HEK293 (cell line): ENCODE data around the gene UBE2M.

ENCODE experiments used
- CTCF ChIA-PET: fragments of 350-600 bp; formaldehyde crosslinking; extraction: SDS; loops from one replicate; lab custom pipeline; 2021; ENCODE audit warnings: antibody characterized with exemption; lab: Yijun Ruan, JAX
- POLR2A ChIA-PET: fragments of 300-600 bp; formaldehyde crosslinking; extraction: SDS; loops from one replicate; lab custom pipeline; 2020; ENCODE audit warnings: antibody characterized with exemption, inconsistent platforms; lab: Yijun Ruan, JAX
- H3K27ac ChIP-seq: fragments of 200-500 bp; sonication (Bioruptor generic); 2 replicates; pipeline ENCODE4 v1.5.1; 2014; ENCODE audit warnings: low read depth, low read length, control low read depth, inconsistent platforms; ENCODE audit errors: extremely low read depth
- H3K36me3 ChIP-seq, 2 experiments: fragments of 200-500 bp in 1 of 2; sonication (Bioruptor generic) in 1 of 2; 1 replicate in 1 of 2; 2 replicates in 1 of 2; pipeline ENCODE4 v1.5.1; 2014 to 2017; ENCODE audit warnings: inconsistent platforms in 2 of 2, low read length in 2 of 2; ENCODE audit not compliant: control insufficient read depth in 2 of 2, insufficient read depth in 1 of 2
- H3K4me1 ChIP-seq: fragments of 200-500 bp; sonication (Bioruptor generic); 2 replicates; pipeline ENCODE4 v1.5.1; 2014; ENCODE audit warnings: mild to moderate bottlenecking, low read length, inconsistent platforms; ENCODE audit not compliant: control insufficient read depth, insufficient read depth
- H3K4me3 ChIP-seq: 2 replicates; pipeline ENCODE4 v1.5.1; 2011; ENCODE audit warnings: low read depth, mild to moderate bottlenecking, control low read depth, low read length, moderate library complexity
- H3K9me3 ChIP-seq: fragments of 200-500 bp; sonication (Bioruptor generic); 2 replicates; pipeline ENCODE4 v1.5.1; 2014; ENCODE audit warnings: low read depth, low read length, inconsistent platforms; ENCODE audit not compliant: control insufficient read depth, insufficient read depth
- GFI1B ChIP-seq: fragments of 450-650 bp; formaldehyde crosslinking; IDR thresholded peaks from 2 replicates; pipeline ENCODE4 v1.5.1; 2016; ENCODE audit warnings: missing biosample characterization, missing genetic modification characterization
- REST ChIP-seq: fragments of 450-650 bp; formaldehyde crosslinking; IDR thresholded peaks from 2 replicates; pipeline ENCODE4 v1.5.1; 2016; ENCODE audit warnings: missing biosample characterization, missing genetic modification characterization
- SCRT2 ChIP-seq: fragments of 450-650 bp; formaldehyde crosslinking; IDR thresholded peaks from 2 replicates; pipeline ENCODE4 v1.5.1; 2016; ENCODE audit warnings: missing biosample characterization, missing genetic modification characterization
- SETDB1 ChIP-seq: IDR thresholded peaks from one replicate; pipeline ENCODE4 v1.6.1; 2017; ENCODE audit warnings: mild to moderate bottlenecking, low read length, moderate library complexity, mixed read lengths; ENCODE audit not compliant: insufficient read length
- SP3 ChIP-seq: fragments of 450-650 bp; formaldehyde crosslinking; IDR thresholded peaks from 2 replicates; pipeline ENCODE4 v1.5.1; 2016; ENCODE audit warnings: missing biosample characterization, missing genetic modification characterization
- YY1 ChIP-seq: fragments of 450-650 bp; formaldehyde crosslinking; IDR thresholded peaks from 2 replicates; pipeline ENCODE4 v1.5.1; 2018; ENCODE audit warnings: missing biosample characterization, missing genetic modification characterization
- ZBTB11 ChIP-seq: fragments of 450-650 bp; formaldehyde crosslinking; conservative IDR thresholded peaks from 2 replicates; pipeline ENCODE4 v1.5.1; 2016; ENCODE audit warnings: low read depth, missing biosample characterization, missing genetic modification characterization
- ZBTB8A ChIP-seq: fragments of 450-650 bp; formaldehyde crosslinking; IDR thresholded peaks from 2 replicates; pipeline ENCODE4 v1.5.1; 2016; ENCODE audit warnings: missing biosample characterization, missing genetic modification characterization
- ZFP41 ChIP-seq: fragments of 450-650 bp; formaldehyde crosslinking; IDR thresholded peaks from 2 replicates; pipeline ENCODE4 v1.5.1; 2016; ENCODE audit warnings: missing biosample characterization, missing genetic modification characterization, borderline replicate concordance
- ZNF112 ChIP-seq: fragments of 450-650 bp; formaldehyde crosslinking; IDR thresholded peaks from 2 replicates; pipeline ENCODE4 v1.5.0; 2017; ENCODE audit warnings: missing biosample characterization, missing genetic modification characterization
- ZNF138 ChIP-seq: fragments of 450-650 bp; formaldehyde crosslinking; IDR thresholded peaks from 2 replicates; pipeline ENCODE4 v1.5.1; 2016; ENCODE audit warnings: missing biosample characterization, missing genetic modification characterization, borderline replicate concordance
- ZNF146 ChIP-seq: fragments of 450-650 bp; formaldehyde crosslinking; IDR thresholded peaks from 2 replicates; pipeline ENCODE4 v1.5.1; 2016; ENCODE audit warnings: missing biosample characterization, missing genetic modification characterization
- ZNF184 ChIP-seq: fragments of 450-650 bp; IDR thresholded peaks from 2 replicates; pipeline ENCODE4 v1.5.1; 2018; ENCODE audit warnings: missing biosample characterization, mild to moderate bottlenecking, missing genetic modification characterization
- ZNF221 ChIP-seq: fragments of 450-650 bp; formaldehyde crosslinking; IDR thresholded peaks from 2 replicates; pipeline ENCODE4 v1.5.1; 2017; ENCODE audit warnings: missing biosample characterization, missing genetic modification characterization, borderline replicate concordance
- ZNF324 ChIP-seq: fragments of 450-650 bp; formaldehyde crosslinking; IDR thresholded peaks from 2 replicates; pipeline ENCODE4 v1.5.1; 2016; ENCODE audit warnings: missing biosample characterization, missing genetic modification characterization
- ZNF341 ChIP-seq: fragments of 450-650 bp; formaldehyde crosslinking; IDR thresholded peaks from 2 replicates; pipeline ENCODE4; 2016; ENCODE audit warnings: low read depth, missing biosample characterization, missing genetic modification characterization
- ZNF350 ChIP-seq: fragments of 450-650 bp; formaldehyde crosslinking; IDR thresholded peaks from 2 replicates; pipeline ENCODE4 v1.5.0; 2017; ENCODE audit warnings: missing biosample characterization, mild to moderate bottlenecking, missing genetic modification characterization
- ZNF366 ChIP-seq: fragments of 450-650 bp; formaldehyde crosslinking; conservative IDR thresholded peaks from 2 replicates; pipeline ENCODE4 v1.5.1; 2016; ENCODE audit warnings: missing biosample characterization, missing genetic modification characterization
- ZNF426 ChIP-seq: fragments of 450-650 bp; formaldehyde crosslinking; IDR thresholded peaks from 2 replicates; pipeline ENCODE4 v1.5.1; 2017; ENCODE audit warnings: missing biosample characterization, missing genetic modification characterization, mild to moderate bottlenecking, inconsistent platforms, moderate library complexity
- ZNF501 ChIP-seq: fragments of 450-650 bp; formaldehyde crosslinking; IDR thresholded peaks from 2 replicates; pipeline ENCODE4 v1.5.1; 2016; ENCODE audit warnings: missing biosample characterization, missing genetic modification characterization
- ZNF510 ChIP-seq: fragments of 450-650 bp; formaldehyde crosslinking; IDR thresholded peaks from 2 replicates; pipeline ENCODE4 v1.5.1; 2018; ENCODE audit warnings: mild to moderate bottlenecking, missing genetic modification characterization, missing biosample characterization; ENCODE audit not compliant: insufficient replicate concordance
- ZNF544 ChIP-seq: fragments of 450-650 bp; formaldehyde crosslinking; IDR thresholded peaks from 2 replicates; pipeline ENCODE4 v1.5.0; 2017; ENCODE audit warnings: missing biosample characterization, missing genetic modification characterization
- ZNF558 ChIP-seq: fragments of 450-650 bp; formaldehyde crosslinking; IDR thresholded peaks from 2 replicates; pipeline ENCODE4 v1.5.1; 2016; ENCODE audit warnings: missing biosample characterization, missing genetic modification characterization
- ZNF580 ChIP-seq: fragments of 450-650 bp; formaldehyde crosslinking; IDR thresholded peaks from 2 replicates; pipeline ENCODE4 v1.5.1; 2016; ENCODE audit warnings: missing biosample characterization, missing genetic modification characterization
- ZNF585B ChIP-seq: fragments of 450-650 bp; formaldehyde crosslinking; IDR thresholded peaks from 2 replicates; pipeline ENCODE4 v1.5.1; 2016; ENCODE audit warnings: missing biosample characterization, missing genetic modification characterization
- ZNF626 ChIP-seq: fragments of 450-650 bp; sonication (Bioruptor Pico); formaldehyde crosslinking; IDR thresholded peaks from 2 replicates; pipeline ENCODE4 v1.5.1; 2018; ENCODE audit warnings: missing biosample characterization, missing genetic modification characterization, inconsistent platforms
- ZNF785 ChIP-seq: fragments of 450-650 bp; formaldehyde crosslinking; IDR thresholded peaks from 2 replicates; pipeline ENCODE4 v1.5.1; 2016; ENCODE audit warnings: missing biosample characterization, missing genetic modification characterization

UBE2M gene

GRCh38 chr19:58570770-58571574 is 12.6 kb upstream of the UBE2M start:
- ChIA-PET CTCF (interaction anchor here (1.2 kb wide), 1 partner anchor 51 kb away, joined by 5 read pairs; the partner anchor contains the start of gene ZBTB45), POLR2A (interaction anchor here (0.9 to 4.9 kb wide), 6 partner anchors 9 to 51 kb away, joined by 3 to 28 read pairs (median 18); partner anchors contain the start of genes CHMP2A, TRIM28 and ZBTB45)
- Histone ChIP-seq H3K4me3 (no peak overlapping the region), H3K4me1 (peaks cover 8% of the 10 kb centered on the region), H3K9me3 (no peaks in the 10 kb centered on the region), H3K27ac (no peak overlapping the region; the same call in 1 of the 2 replicates), H3K36me3 (peaks cover 7 to 40% of the 10 kb centered on the region in 2 experiments; a peak in 2 of 3 replicates)
- no peak for TF ChIP-seq ZNF146
- no peak for TF ChIP-seq ZNF585B (tag by site-specific recombination)
- no peak for TF ChIP-seq SP3 (tag by site-specific recombination)
- TF ChIP-seq ZNF785 (tag by site-specific recombination) = no peak
- no peak for TF ChIP-seq ZFP41 (tag by site-specific recombination)
- no peak for TF ChIP-seq ZBTB8A (tag by site-specific recombination)
- TF ChIP-seq ZNF501 (tag by site-specific recombination) = no peak
- no peak for TF ChIP-seq ZBTB11
- no peak for TF ChIP-seq ZNF184 (tag by site-specific recombination)
- TF ChIP-seq ZNF138 (tag by site-specific recombination) = no peak
- TF ChIP-seq ZNF580 (tag by site-specific recombination) = no peak

- Histone ChIP-seq H3K36me3 (peaks cover 7 to 40% of the 10 kb centered on the region in 2 experiments; a peak in 2 of 3 replicates), H3K27ac (no peak overlapping the region), H3K4me3 (no peak overlapping the region), H3K9me3 (no peaks in the 10 kb centered on the region), H3K4me1 (peaks cover 8% of the 10 kb centered on the region)
- no peak for TF ChIP-seq SETDB1
- no peak for TF ChIP-seq ZNF350
- no peak for TF ChIP-seq ZNF558 (tag by site-specific recombination)
- TF ChIP-seq GFI1B (tag by site-specific recombination) = no peak
- TF ChIP-seq REST (tag by site-specific recombination) = no peak
- TF ChIP-seq ZNF626 (tag by site-specific recombination) = no peak
- TF ChIP-seq ZNF426 (tag by site-specific recombination) = no peak
- no peak for TF ChIP-seq ZNF544 (tag by site-specific recombination)
- no peak for TF ChIP-seq ZNF112
- no peak for TF ChIP-seq ZNF366 (tag by site-specific recombination)
- no peak for TF ChIP-seq ZNF510 (tag by site-specific recombination)
- TF ChIP-seq ZNF221 (tag by site-specific recombination) = no peak
- TF ChIP-seq ZNF341 (tag by site-specific recombination) = no peak
- no peak for TF ChIP-seq SCRT2 (tag by site-specific recombination)
- TF ChIP-seq YY1 (tag by site-specific recombination) = no peak
- no peak for TF ChIP-seq ZNF324 (tag by site-specific recombination)
- CTCF ChIA-PET = no interaction called here
- POLR2A ChIA-PET = interaction anchor here (0.9 to 4.9 kb wide), 5 partner anchors 8 to 50 kb away, joined by 3 to 28 read pairs (median 19); partner anchors contain the start of genes CHMP2A and ZBTB45
Observed at GRCh38 chr19:58569943-58570670, 11.7 kb upstream of the UBE2M start.
